SU-DHL-6 (cell line): ENCODE measurements around the gene CYBC1.

Experiments
- H2AFZ ChIP-seq: fragments of 200-600 bp; sonication (generic); 2 replicates; pipeline ENCODE4 v1.6.1; 2014; ENCODE audit warnings: low read depth, mild to moderate bottlenecking, moderate library complexity, mixed read lengths, antibody characterized with exemption, low read length; ENCODE audit not compliant: severe bottlenecking
- H3F3A ChIP-seq: fragments of 200-600 bp; shearing (Covaris generic); 2 replicates; pipeline ENCODE4 v1.6.0; 2016; ENCODE audit warnings: antibody characterized with exemption, mild to moderate bottlenecking; ENCODE audit not compliant: insufficient read depth
- H3K27ac ChIP-seq: fragments of 200-600 bp; sonication (generic); 2 replicates; pipeline ENCODE4 v1.5.1; 2016; ENCODE audit warnings: low read depth, mild to moderate bottlenecking, low read length, moderate library complexity, mixed read lengths
- H3K27me3 ChIP-seq: fragments of 200-600 bp; sonication (generic), shearing (Covaris generic); 2 replicates; pipeline ENCODE4 v1.6.0; 2014; ENCODE audit warnings: mild to moderate bottlenecking, low read length
- H3K36me3 ChIP-seq: fragments of 200-600 bp; sonication (generic); 2 replicates; pipeline ENCODE4 v1.6.1; 2014; ENCODE audit warnings: mild to moderate bottlenecking, low read length, mixed read lengths
- H3K4me2 ChIP-seq: fragments of 300-600, 200-600 bp; shearing (Covaris generic), sonication (generic); 2 replicates; pipeline ENCODE4 v1.6.0; 2014; ENCODE audit warnings: low read length, low read depth, mild to moderate bottlenecking; ENCODE audit not compliant: poor library complexity, severe bottlenecking
- H3K4me3 ChIP-seq: fragments of 200-600 bp; sonication (generic); 2 replicates; pipeline ENCODE4 v1.5.1; 2014; ENCODE audit warnings: antibody characterized with exemption, low read length, mild to moderate bottlenecking, mixed read lengths; ENCODE audit not compliant: insufficient read depth, poor library complexity, severe bottlenecking
- H3K79me2 ChIP-seq: fragments of 200-600 bp; sonication (generic); 2 replicates; pipeline ENCODE4 v1.6.1; 2014; ENCODE audit warnings: mild to moderate bottlenecking, low read length, moderate library complexity; ENCODE audit not compliant: insufficient read depth
- H3K9ac ChIP-seq: fragments of 200-600 bp; sonication (generic); 2 replicates; pipeline ENCODE4 v1.7.0; 2014; ENCODE audit warnings: mild to moderate bottlenecking, low read length
- H3K9me2 ChIP-seq: fragments of 200-600 bp; sonication (generic); replicated peaks from 2 replicates; pipeline ENCODE4 v1.6.1; 2014; ENCODE audit warnings: low read length; ENCODE audit not compliant: insufficient read depth
- H3K9me3 ChIP-seq: fragments of 200-600 bp; sonication (generic); 2 replicates; pipeline ENCODE4 v1.6.1; 2014; ENCODE audit warnings: low read length, mixed read lengths; ENCODE audit not compliant: insufficient read depth
- H4K20me1 ChIP-seq: fragments of 200-600 bp; sonication (generic); 2 replicates; pipeline ENCODE4 v1.6.1; 2014; ENCODE audit warnings: low read depth, mild to moderate bottlenecking, antibody characterized with exemption, low read length, moderate library complexity, mixed read lengths
- EZH2phosphoT487 ChIP-seq: fragments of 200-600 bp; sonication (generic), shearing (Covaris generic); conservative IDR thresholded peaks from 2 replicates; pipeline ENCODE4 v1.6.1; 2018; ENCODE audit warnings: mild to moderate bottlenecking, antibody characterized with exemption, low read length, moderate library complexity, mixed read lengths
- TF ChIP-seq, protein P1 (sequence below): fragments of 200-600 bp; sonication (generic); IDR thresholded peaks from one replicate; pipeline ENCODE4 v1.5.1; 2017; ENCODE audit warnings: antibody characterized with exemption, mild to moderate bottlenecking, low read length, moderate library complexity; ENCODE audit not compliant: insufficient read depth, poor library complexity, severe bottlenecking

Gene CYBC1

DNA sequence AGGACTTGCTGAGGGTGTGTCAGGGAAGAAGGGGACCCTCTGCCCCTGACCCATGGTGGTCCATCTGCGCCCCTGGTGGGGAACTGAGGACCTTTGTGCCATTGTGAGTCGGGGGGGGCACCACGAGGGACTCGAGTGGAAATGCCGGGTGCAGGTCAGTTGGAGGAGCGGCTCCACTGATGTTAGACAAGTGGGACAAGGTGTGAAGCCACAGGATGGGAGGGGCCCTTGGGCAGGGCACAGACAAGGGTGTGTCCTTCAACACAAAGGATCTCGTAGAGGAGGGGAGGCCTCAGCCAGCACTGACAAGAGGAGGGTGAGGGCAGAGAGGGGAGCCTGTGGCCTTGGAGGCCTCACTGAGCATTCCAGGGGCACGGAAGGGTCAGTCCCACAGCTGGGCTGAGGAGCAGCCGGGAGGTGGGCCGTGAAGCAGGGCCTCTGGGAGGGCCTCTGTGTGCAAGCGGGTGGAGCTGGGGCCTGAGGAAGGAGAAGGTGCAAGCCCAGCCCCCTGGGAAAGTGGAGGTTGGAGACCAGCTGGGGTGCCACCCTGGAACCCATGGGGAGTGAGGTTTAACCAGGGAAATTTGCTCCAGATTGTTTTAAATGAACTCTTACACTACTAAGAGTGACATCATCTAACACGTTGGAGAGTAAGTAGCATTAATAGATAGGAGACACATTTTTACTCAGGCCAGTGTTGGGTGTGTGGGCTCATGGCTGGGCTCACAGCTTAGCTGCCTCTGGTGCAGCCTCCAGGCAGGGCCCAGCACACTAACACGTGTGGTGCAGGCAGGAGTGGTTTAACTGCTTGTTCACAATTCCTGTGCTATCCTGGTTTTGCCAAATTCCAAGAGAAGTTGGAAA is 35.9 kb upstream of the CYBC1 start:
- Histone ChIP-seq H3K4me3 (no peak overlapping the region), H3F3A (no peaks in the 10 kb centered on the region), H3K79me2 (no peaks in the 10 kb centered on the region), H4K20me1 (no peaks in the 10 kb centered on the region), H2AFZ (no peak overlapping the region), H3K4me2 (no peak overlapping the region), H3K9me3 (no peaks in the 10 kb centered on the region), H3K9ac (no peak overlapping the region), H3K27ac (no peak overlapping the region), H3K27me3 (no peaks in the 10 kb centered on the region), H3K36me3 (peaks cover 2% of the 10 kb centered on the region; the same call in 1 of the 2 replicates), H3K9me2 (no peaks in the 10 kb centered on the region)
- TF ChIP-seq EZH2phosphoT487, result no peak
- TF ChIP-seq, protein P1, sequence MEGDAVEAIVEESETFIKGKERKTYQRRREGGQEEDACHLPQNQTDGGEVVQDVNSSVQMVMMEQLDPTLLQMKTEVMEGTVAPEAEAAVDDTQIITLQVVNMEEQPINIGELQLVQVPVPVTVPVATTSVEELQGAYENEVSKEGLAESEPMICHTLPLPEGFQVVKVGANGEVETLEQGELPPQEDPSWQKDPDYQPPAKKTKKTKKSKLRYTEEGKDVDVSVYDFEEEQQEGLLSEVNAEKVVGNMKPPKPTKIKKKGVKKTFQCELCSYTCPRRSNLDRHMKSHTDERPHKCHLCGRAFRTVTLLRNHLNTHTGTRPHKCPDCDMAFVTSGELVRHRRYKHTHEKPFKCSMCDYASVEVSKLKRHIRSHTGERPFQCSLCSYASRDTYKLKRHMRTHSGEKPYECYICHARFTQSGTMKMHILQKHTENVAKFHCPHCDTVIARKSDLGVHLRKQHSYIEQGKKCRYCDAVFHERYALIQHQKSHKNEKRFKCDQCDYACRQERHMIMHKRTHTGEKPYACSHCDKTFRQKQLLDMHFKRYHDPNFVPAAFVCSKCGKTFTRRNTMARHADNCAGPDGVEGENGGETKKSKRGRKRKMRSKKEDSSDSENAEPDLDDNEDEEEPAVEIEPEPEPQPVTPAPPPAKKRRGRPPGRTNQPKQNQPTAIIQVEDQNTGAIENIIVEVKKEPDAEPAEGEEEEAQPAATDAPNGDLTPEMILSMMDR, result no peak

DNA sequence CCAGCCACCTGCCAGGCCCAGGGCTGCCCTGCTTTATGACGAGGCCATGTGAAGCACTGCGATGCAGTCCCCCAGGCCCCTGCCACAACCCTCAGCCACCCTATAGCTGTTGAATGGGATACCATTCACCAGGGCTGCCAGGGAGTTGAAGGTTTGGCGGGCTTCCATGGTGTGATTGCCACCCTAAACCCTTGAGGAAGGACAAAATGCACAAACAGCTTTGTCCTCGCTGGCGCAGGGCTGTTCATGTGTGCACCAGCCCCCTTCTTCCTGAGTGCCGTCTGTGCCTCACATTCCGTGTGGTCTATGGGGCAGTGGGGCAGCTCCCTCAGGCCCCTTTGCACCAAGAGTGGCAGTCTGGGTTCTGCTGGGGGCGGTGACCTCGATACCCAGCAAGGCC is 33.3 kb upstream of the CYBC1 start:
- Histone ChIP-seq H3K79me2 (no peaks in the 10 kb centered on the region), H3K27me3 (no peaks in the 10 kb centered on the region), H3K27ac (no peak overlapping the region), H3K9me3 (no peaks in the 10 kb centered on the region), H3K4me2 (no peak overlapping the region), H3K36me3 (peaks cover 2% of the 10 kb centered on the region; the same call in 1 of the 2 replicates), H3K9me2 (no peaks in the 10 kb centered on the region), H3K9ac (no peak overlapping the region), H3F3A (no peaks in the 10 kb centered on the region), H3K4me3 (no peak overlapping the region), H4K20me1 (no peaks in the 10 kb centered on the region), H2AFZ (no peak overlapping the region)
- TF ChIP-seq EZH2phosphoT487, result no peak
- TF ChIP-seq, protein P1, result no peak

DNA sequence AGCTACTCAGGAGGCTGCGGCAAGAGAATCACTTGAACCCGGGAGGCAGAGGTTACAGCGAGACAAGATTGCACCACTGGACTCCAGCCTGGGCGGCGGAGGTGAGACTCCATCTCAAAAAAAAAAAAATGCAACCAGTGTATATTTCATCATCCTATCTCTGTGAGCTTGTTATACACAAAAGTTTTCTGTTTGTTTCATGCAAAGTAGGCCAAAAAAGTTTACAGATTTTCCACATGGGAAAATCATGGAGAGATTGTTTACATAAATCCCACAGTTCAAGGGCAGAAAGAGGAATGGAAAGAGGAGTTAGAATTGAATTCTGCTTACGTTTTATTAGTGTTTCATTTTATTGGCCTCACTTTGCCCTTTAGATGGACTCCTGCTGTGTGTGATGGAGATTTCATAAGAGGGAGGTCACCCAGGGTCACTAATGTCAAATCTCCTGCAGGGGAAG is 32.7 kb upstream of the CYBC1 start:
- Histone ChIP-seq H3F3A (no peaks in the 10 kb centered on the region), H3K4me3 (no peak overlapping the region), H3K9me2 (no peaks in the 10 kb centered on the region), H4K20me1 (no peaks in the 10 kb centered on the region), H3K9ac (no peak overlapping the region), H3K79me2 (no peaks in the 10 kb centered on the region), H3K27ac (no peak overlapping the region), H2AFZ (no peak overlapping the region), H3K36me3 (peaks cover 2% of the 10 kb centered on the region; the same call in 1 of the 2 replicates), H3K4me2 (no peak overlapping the region), H3K9me3 (no peaks in the 10 kb centered on the region), H3K27me3 (no peaks in the 10 kb centered on the region)
- TF ChIP-seq, protein P1, result no peak
- no peak for TF ChIP-seq EZH2phosphoT487
